Stimulated activated CD4-positive, alpha-beta T cell treated with anti-CD3 and anti-CD28 coated beads, Interleukin-2, amount 100 ng/mL, for 4 hours (primary cell): Measurements from ENCODE around the gene HELQ.

ENCODE experiments used
- DNase-seq: peaks from one replicate; pipeline ENCODE4 v3.0.0-alpha.2; 2020; ENCODE audit warnings: low read depth

The HELQ gene

DNA sequence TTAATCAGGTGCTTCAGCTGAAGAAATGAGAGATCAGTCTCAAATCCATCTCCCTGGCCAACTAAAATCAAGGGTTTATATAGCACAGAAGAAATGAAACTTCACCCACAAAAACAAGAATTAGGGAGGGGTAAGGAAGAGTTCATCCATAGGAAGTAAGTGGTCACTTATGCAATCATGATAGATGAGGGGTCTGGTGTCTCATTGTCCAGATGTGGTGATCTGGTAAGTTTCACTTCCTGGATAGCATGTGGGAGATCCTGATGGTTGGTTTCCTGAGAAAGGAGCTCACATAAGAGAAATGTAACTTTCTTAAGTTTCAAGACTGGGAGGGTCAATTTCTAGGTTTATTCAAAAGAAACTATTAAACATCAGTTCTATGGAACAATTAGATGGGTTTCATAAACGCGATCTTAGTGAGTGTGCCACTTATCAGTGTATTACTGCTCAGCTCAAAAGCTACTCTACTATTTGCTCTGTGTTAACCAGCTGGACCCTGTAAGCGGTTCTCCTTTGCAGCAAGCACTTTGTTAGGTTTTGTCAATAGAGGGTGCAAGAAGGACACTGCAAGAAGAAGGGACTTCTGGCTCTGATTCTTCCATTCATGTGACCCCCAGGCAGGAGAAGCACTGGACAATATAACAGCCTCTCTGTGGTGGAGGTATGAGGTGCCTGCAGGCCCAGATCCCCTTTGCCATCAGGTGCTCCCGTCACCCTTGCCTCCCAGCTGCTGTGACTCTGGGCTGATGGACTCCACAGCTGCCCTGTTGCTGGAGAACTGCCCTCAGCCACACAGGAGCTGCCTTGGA is 85.6 kb downstream of the HELQ start:
- DNase-seq, result no peak

DNA sequence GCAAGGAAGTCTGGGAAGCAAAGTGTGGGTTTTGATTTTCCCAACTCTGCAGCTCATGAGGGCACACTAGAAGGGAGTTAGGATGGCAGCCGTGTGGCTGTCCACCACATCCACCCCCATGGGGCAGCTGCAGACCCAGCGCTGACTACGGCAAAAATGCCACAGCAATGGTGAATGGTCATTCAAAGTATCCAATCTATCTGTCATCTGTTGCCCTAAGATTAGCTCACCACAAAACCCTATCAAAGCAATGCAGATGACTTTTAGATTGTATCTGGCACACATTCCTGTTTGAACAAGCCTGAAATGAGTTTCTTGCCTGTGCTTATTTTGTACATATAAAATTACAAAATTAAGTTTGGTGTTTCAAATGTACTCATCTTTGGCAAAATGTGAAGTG is 91.3 kb downstream of the HELQ start:
- DNase-seq, result no peak

DNA sequence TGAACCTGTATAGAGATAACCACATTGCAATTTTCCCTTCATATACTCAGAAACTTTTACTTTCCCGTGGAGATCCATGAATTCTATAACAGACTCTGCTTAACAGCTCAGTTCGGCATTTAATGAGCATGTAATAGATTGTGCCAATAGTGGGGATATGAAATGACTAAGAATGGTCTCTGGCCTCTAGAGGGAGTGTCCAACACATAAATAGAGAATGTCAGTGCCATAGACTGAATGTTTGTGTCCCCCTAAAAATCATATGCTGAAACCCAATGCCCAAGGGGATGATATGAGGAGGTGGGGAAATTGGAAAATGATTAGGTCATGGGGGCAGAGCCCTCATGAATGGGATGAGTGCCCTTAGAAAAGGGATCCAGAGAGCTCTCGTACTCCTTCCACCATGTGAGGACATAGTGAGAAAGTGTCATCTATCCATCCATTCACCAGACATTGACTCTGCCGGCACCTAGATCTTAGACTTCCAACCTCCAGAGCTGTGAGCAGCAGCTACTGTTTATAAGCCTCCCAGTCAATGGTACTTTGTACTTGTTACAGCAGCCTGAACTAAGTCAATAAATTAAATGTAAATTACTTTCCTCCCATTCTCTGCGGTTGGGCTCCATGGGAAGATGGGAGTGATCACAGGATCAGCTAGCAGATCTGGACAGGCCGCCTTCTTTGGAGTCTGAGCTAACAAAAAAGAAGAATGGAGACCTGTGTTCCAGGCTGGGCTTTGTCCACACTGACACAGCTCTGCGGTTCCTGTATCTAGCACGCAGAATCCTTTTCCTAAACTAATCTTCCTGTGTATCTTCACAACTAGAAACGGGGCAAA is 92.9 kb downstream of the HELQ start:
- DNase-seq, result no peak

DNA sequence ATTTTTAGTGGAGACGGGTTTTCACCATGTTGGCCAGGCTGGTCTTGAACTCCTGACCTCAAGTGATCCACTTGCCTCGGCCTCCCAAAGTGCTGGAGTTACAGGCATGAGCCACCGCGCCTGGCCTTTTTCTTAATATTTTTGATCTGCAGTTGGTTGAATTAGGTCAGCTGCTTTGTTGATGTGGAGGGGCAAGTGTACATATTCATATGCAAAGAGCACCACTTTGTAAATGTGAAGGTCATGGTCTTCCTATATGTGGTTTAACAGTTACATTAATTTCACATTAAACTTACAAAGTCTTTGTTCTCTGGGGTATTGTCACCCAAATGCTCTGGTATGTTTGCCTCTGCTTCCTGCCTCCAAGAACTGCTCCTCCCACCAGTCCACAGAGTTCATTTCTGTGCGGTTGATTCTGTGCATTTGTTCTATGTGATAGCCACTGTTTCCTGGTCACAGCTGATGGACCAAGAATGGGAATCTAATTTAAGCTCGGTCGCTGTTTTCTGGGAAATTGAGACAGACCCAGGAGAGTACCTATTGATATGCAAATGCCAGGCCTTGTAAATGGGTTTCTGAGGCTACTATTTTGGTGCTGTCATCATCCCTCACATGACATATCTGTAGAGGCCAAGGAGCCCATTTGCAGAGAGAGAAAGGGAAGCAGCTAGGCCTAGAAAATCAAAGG is 94.1 kb downstream of the HELQ start:
- DNase-seq, result no peak

DNA sequence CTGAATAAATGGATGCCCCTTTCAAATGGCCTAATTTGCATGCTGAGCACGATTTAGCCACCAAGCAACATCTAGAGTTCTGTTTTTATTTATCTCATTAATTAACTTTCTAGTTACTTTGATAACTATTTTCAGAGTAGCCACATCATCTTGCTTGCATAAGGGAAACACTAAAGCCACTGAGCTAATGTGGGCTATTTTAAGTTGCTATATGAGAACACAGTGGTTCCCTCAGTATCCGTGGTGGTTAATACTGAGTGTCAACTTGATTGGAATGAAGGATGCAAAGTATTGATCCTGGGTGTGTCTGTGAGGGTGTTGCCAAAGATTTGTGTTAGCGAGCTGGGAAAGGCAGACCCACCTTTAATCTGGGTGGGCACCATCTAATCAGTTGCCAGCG is 95.6 kb downstream of the HELQ start:
- no peak for DNase-seq

DNA sequence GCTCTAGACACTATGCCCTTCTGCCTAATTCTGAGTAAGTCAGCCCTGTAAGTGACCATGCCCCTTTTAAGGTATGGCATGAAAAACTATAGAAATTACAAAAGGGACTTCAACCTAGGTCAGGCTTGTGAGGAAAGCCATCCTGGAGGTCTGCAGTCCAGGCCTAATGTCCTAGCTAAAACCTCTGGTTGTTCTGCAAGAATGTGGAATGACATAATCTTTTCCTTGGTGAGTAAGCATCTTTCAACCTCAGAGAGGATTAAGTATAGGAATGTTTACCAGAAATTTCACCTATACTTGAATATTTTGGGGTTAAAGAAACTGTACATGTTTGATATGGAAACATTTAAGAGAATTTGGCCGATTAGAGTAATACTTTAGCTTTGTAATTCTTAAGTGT is 97.2 kb downstream of the HELQ start:
- DNase-seq, result no peak
